Ishikawa (cell line): ENCODE data around the gene ZBTB44.

Source experiments
- TF ChIP-seq, protein P1 (sequence below): IDR thresholded peaks from 2 replicates; pipeline ENCODE4 v1.6.1; 2012
- TF ChIP-seq, protein P2 (sequence below): IDR thresholded peaks from 2 replicates; pipeline ENCODE4 v1.6.1; 2012; ENCODE audit warnings: low read depth, mild to moderate bottlenecking

DNA sequence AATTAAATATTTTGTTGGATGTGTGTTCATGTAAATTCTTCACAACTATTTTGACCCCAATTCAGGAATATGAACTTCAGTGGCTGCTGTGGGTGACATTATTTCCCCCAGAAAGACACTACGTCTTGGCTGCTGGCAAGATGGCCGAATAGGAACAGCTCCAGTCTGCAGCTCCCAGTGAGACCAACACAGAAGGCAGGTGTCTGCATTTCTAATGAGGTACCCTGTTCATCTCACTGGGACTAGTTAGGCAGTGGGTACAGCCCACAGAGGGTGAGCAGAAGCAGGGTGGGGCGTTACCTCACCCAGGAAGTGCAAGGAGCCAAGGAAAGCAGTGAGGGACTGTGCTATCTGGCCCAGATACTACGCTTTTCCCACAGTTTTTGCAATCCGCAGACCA lies 65.3 kb downstream of the ZBTB44 start:
- TF ChIP-seq, protein P1, sequence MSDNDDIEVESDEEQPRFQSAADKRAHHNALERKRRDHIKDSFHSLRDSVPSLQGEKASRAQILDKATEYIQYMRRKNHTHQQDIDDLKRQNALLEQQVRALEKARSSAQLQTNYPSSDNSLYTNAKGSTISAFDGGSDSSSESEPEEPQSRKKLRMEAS: no peak
- TF ChIP-seq, protein P2, sequence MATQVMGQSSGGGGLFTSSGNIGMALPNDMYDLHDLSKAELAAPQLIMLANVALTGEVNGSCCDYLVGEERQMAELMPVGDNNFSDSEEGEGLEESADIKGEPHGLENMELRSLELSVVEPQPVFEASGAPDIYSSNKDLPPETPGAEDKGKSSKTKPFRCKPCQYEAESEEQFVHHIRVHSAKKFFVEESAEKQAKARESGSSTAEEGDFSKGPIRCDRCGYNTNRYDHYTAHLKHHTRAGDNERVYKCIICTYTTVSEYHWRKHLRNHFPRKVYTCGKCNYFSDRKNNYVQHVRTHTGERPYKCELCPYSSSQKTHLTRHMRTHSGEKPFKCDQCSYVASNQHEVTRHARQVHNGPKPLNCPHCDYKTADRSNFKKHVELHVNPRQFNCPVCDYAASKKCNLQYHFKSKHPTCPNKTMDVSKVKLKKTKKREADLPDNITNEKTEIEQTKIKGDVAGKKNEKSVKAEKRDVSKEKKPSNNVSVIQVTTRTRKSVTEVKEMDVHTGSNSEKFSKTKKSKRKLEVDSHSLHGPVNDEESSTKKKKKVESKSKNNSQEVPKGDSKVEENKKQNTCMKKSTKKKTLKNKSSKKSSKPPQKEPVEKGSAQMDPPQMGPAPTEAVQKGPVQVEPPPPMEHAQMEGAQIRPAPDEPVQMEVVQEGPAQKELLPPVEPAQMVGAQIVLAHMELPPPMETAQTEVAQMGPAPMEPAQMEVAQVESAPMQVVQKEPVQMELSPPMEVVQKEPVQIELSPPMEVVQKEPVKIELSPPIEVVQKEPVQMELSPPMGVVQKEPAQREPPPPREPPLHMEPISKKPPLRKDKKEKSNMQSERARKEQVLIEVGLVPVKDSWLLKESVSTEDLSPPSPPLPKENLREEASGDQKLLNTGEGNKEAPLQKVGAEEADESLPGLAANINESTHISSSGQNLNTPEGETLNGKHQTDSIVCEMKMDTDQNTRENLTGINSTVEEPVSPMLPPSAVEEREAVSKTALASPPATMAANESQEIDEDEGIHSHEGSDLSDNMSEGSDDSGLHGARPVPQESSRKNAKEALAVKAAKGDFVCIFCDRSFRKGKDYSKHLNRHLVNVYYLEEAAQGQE: no peak
